ENCODE measurements around the gene ZNF784.

Gene ZNF784

GRCh38 chr19:55621673-55622231 is 2.6 kb downstream of the ZNF784 start:
- no peak for TF ChIP-seq RAD21 (IDR thresholded peaks at IDR 0.05; ENCODE audit: low read depth)
- TF ChIP-seq EP300 (IDR thresholded peaks at IDR 0.05; ENCODE audit: borderline replicate concordance): no peak
- no peak for TF ChIP-seq CREB1 (IDR thresholded peaks at IDR 0.05; ENCODE audit: low read depth)
- no peak for TF ChIP-seq CEBPB (IDR thresholded peaks at IDR 0.05)
- no peak for TF ChIP-seq ZBTB7A (IDR thresholded peaks at IDR 0.05; ENCODE audit: low read depth)
- TF ChIP-seq TAF1 (IDR thresholded peaks at IDR 0.05; ENCODE audit: low read depth): no peak
- TF ChIP-seq REST (IDR thresholded peaks at IDR 0.05; ENCODE audit: low read depth): no peak
- TF ChIP-seq NFIC (IDR thresholded peaks at IDR 0.05): no peak
- TF ChIP-seq TEAD4 (IDR thresholded peaks at IDR 0.05): no peak

- TF ChIP-seq USF1 (IDR thresholded peaks at IDR 0.05) (no peak), ZBTB7A (IDR thresholded peaks at IDR 0.05; ENCODE audit: low read depth) (no peak), CEBPB (IDR thresholded peaks at IDR 0.05) (no peak), TEAD4 (IDR thresholded peaks at IDR 0.05) (no peak)
Observed at GRCh38 chr19:55621205-55621672, 3.1 kb downstream of the ZNF784 start.

GRCh38 chr19:55620410-55621204 is 3.8 kb downstream of the ZNF784 start:
- TF ChIP-seq MAX (IDR thresholded peaks at IDR 0.05) (no peak), EGR1 (IDR thresholded peaks at IDR 0.05) (no peak), FOXM1 (IDR thresholded peaks at IDR 0.05; ENCODE audit: borderline replicate concordance, low read depth) (no peak), YY1 (IDR thresholded peaks at IDR 0.05; ENCODE audit: low read depth) (no peak), REST (IDR thresholded peaks at IDR 0.05; ENCODE audit: low read depth) (no peak), USF1 (IDR thresholded peaks at IDR 0.05) (no peak)

GRCh38 chr19:55619286-55619685 is 5.1 kb downstream of the ZNF784 start:
- TF ChIP-seq MAX (IDR thresholded peaks at IDR 0.05): no peak
- TF ChIP-seq CREB1 (IDR thresholded peaks at IDR 0.05; ENCODE audit: low read depth): no peak
- TF ChIP-seq REST (IDR thresholded peaks at IDR 0.05; ENCODE audit: low read depth): no peak
- TF ChIP-seq FOXM1 (IDR thresholded peaks at IDR 0.05; ENCODE audit: borderline replicate concordance, low read depth): no peak
- TF ChIP-seq TCF12 (IDR thresholded peaks at IDR 0.05; ENCODE audit: low read depth): no peak
- TF ChIP-seq EGR1 (IDR thresholded peaks at IDR 0.05): no peak
- no peak for TF ChIP-seq RAD21 (IDR thresholded peaks at IDR 0.05; ENCODE audit: low read depth)
- TF ChIP-seq TAF1 (IDR thresholded peaks at IDR 0.05; ENCODE audit: low read depth): no peak
- TF ChIP-seq YY1 (IDR thresholded peaks at IDR 0.05; ENCODE audit: low read depth): no peak
- TF ChIP-seq ZBTB7A (IDR thresholded peaks at IDR 0.05; ENCODE audit: low read depth): no peak
- TF ChIP-seq TEAD4 (IDR thresholded peaks at IDR 0.05): no peak
- TF ChIP-seq CEBPB (IDR thresholded peaks at IDR 0.05): no peak
- TF ChIP-seq NFIC (IDR thresholded peaks at IDR 0.05): no peak
- TF ChIP-seq USF1 (IDR thresholded peaks at IDR 0.05): no peak
- TF ChIP-seq EP300 (IDR thresholded peaks at IDR 0.05; ENCODE audit: borderline replicate concordance): no peak

Data from Ishikawa (cell line).